Prostate gland (tissue), 2 donors: Measurements from ENCODE around the gene ANKRD66.

ENCODE experiments used
- CTCF ChIP-seq, 4 experiments: fragments of 200-600 bp in 2 of 4; fragments of 450-650 bp in 2 of 4; sonication (generic) in 2 of 4; IDR thresholded peaks; 1 replicate in 3 of 4; 2 replicates in 1 of 4; pipeline ENCODE4 v1.5.1; 2016 to 2019; ENCODE audit warnings: antibody characterized with exemption in 4 of 4, mild to moderate bottlenecking in 2 of 4, moderate library complexity in 2 of 4
- POLR2A ChIP-seq: fragments of 450-650 bp; IDR thresholded peaks from one replicate; pipeline ENCODE4 v1.6.1; 2016; ENCODE audit warnings: antibody characterized with exemption, mild to moderate bottlenecking

DNA sequence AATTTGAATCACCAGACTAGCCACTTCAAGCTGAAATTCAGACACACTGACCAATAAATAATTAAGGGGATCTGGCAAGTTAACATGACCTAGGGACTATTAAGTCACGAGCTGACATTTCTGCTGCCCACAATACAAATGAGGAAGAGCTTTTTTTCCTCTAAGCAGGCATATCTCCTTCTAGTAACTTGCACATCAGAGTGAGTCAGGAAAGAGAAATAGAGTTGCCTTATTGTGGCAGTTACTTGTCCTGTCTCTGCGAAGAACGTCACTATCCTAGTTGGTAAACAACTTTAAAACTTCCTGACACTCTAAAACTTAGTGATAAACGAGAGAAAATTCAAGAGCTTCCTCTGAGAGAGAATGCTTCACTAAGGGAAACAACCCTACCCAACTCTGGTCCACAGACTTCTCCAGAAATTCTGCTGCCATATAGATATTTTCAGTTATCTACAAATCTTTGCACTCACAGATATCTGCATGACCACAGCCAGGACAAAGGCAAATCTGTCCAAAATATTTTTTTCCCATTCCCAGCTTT is 15.7 kb upstream of the ANKRD66 start:
- no peak for TF ChIP-seq CTCF (IDR thresholded peaks at IDR 0.05)
- TF ChIP-seq POLR2A = no peak
